K562 (cell line): Measurements from ENCODE around the gene EPN3. TPM values are rescaled to one million over a fixed set of nuclear protein-coding genes. Genes with fewer than 3 reads are reported as not detected.
A peak's percentile ranks its signal among the peaks of the same experiment; 100 is the strongest.

Source experiments
- ATAC-seq: fragments of 200-7000 bp; cut with Tn5 transposase; 3 replicates; pipeline ENCODE4 v1.9.1; 2020; ENCODE audit warnings: moderate library complexity
- BruUV-seq: library from RNA; stranded (reverse); fragments of 400-500 nt; replicated peaks from 2 replicates; lab custom pipeline; 2021; lab: Mats Ljungman, UMichigan
- CTCF ChIA-PET: fragments of 300-600 bp; formaldehyde crosslinking; extraction: SDS; loops from one replicate; lab custom pipeline; 2021; ENCODE audit warnings: low intra/inter-chr PET ratio; lab: Yijun Ruan, JAX
- POLR2A ChIA-PET: fragments of 300-600, 350-650 bp; sonication (Branson Sonifier 250); formaldehyde crosslinking; extraction: SDS; loops from one replicate; lab custom pipeline; 2021; ENCODE audit warnings: antibody characterized with exemption, inconsistent platforms; lab: Yijun Ruan, JAX
- DNase-seq, 4 experiments: peaks; one replicate each; pipeline versions ENCODE4 v3.0.0 to v3.0.0-alpha.2; 2011 to 2018; ENCODE audit warnings: low spot score in 3 of 4, mixed read lengths in 3 of 4; ENCODE audit errors: extremely low read depth in 1 of 4
- FAIRE-seq: peaks from 2 replicates; lab custom pipeline; 2011; peaks lifted over from hg19 to GRCh38; lab: Jason Lieb, UNC
- H2AFZ ChIP-seq: 2 replicates; pipeline ENCODE4 v1.6.0; 2011; ENCODE audit warnings: low read depth, low read length, control low read depth, inconsistent platforms
- H3K27ac ChIP-seq: fragments of 200-600 bp; 3 replicates; pipeline ENCODE4 v1.8.0; 2011; ENCODE audit warnings: low read depth, mild to moderate bottlenecking, control low read depth, inconsistent platforms, low read length, moderate library complexity, mixed read lengths; ENCODE audit errors: extremely low read depth
- H3K27me3 ChIP-seq, 2 experiments: fragments of 300-600 bp in 1 of 2; 2 replicates in 1 of 2; 3 replicates in 1 of 2; pipeline versions ENCODE4 v1.6.0 to v1.8.0; 2011; ENCODE audit warnings: inconsistent platforms in 2 of 2, low read length in 2 of 2, mild to moderate bottlenecking in 1 of 2, mixed read lengths in 1 of 2, moderate library complexity in 1 of 2; ENCODE audit not compliant: control insufficient read depth in 2 of 2, insufficient read depth in 2 of 2
- H3K36me3 ChIP-seq: fragments of 300-600 bp; 3 replicates; pipeline ENCODE4 v1.8.0; 2011; ENCODE audit warnings: mild to moderate bottlenecking, low read length, inconsistent platforms; ENCODE audit not compliant: control insufficient read depth, insufficient read depth
- H3K4me1 ChIP-seq, 2 experiments: fragments of 200-600 bp in 1 of 2; replicated peaks in 1 of 2; 2 replicates in 1 of 2; 3 replicates in 1 of 2; pipeline versions ENCODE4 v1.5.1 to v1.8.0; 2011; ENCODE audit warnings: inconsistent platforms in 2 of 2, low read length in 2 of 2, mild to moderate bottlenecking in 1 of 2, mixed read lengths in 1 of 2, moderate library complexity in 1 of 2; ENCODE audit not compliant: control insufficient read depth in 2 of 2, insufficient read depth in 2 of 2
- H3K4me2 ChIP-seq: 2 replicates; pipeline ENCODE4 v1.6.1; 2011; ENCODE audit warnings: low read length, control low read depth, inconsistent platforms, mixed read lengths; ENCODE audit not compliant: insufficient read depth
- H3K4me3 ChIP-seq: fragments of 200-600 bp; sonication (generic), shearing (Covaris generic); 2 replicates; pipeline ENCODE4 v1.5.1; 2016; ENCODE audit warnings: control low read depth, inconsistent platforms
- H3K79me2 ChIP-seq: fragments of 200-600 bp; 3 replicates; pipeline ENCODE4 v1.8.0; 2011; ENCODE audit warnings: low read length, inconsistent platforms; ENCODE audit not compliant: control insufficient read depth, insufficient read depth
- H3K9ac ChIP-seq, 2 experiments: 2 replicates each; pipeline versions ENCODE4 v1.6.0 to v1.6.1; 2011; ENCODE audit warnings: low read depth in 2 of 2, low read length in 2 of 2, control low read depth in 1 of 2, inconsistent platforms in 1 of 2, mild to moderate bottlenecking in 1 of 2, mixed read lengths in 1 of 2; ENCODE audit not compliant: insufficient read depth in 1 of 2
- H3K9me1 ChIP-seq: one replicate; pipeline ENCODE4 v1.6.0; 2011; ENCODE audit warnings: inconsistent platforms, mild to moderate bottlenecking, low read length, moderate library complexity; ENCODE audit not compliant: control insufficient read depth, insufficient read depth
- H3K9me3 ChIP-seq: replicated peaks from 2 replicates; pipeline ENCODE4 v1.5.1; 2011; ENCODE audit warnings: low read depth, low read length, inconsistent platforms; ENCODE audit not compliant: control insufficient read depth, insufficient read depth
- H4K20me1 ChIP-seq: replicated peaks from 2 replicates; pipeline ENCODE4 v1.6.1; 2011; ENCODE audit warnings: low read length, inconsistent platforms, mixed read lengths; ENCODE audit not compliant: control insufficient read depth, insufficient read depth
- AFF1 ChIP-seq, 2 experiments: fragments of 450-650 bp; IDR thresholded peaks; 2 replicates each; pipeline ENCODE4 v1.6.1; 2018; ENCODE audit warnings: mild to moderate bottlenecking in 2 of 2, low read depth in 1 of 2; ENCODE audit not compliant: partially characterized antibody in 2 of 2
- CHD2 ChIP-seq: IDR thresholded peaks from 2 replicates; pipeline ENCODE4 v1.6.1; 2011; ENCODE audit warnings: low read depth, low read length
- COPS2 ChIP-seq: fragments of 450-650 bp; conservative IDR thresholded peaks from 2 replicates; pipeline ENCODE4 v1.6.1; 2016; ENCODE audit warnings: mild to moderate bottlenecking, moderate library complexity
- EGR1 ChIP-seq: fragments of 450-650 bp; conservative IDR thresholded peaks from 2 replicates; pipeline ENCODE4 v1.6.1; 2017; ENCODE audit warnings: mild to moderate bottlenecking
- FUS ChIP-seq: fragments of 200-400 bp; formaldehyde crosslinking; optimal IDR thresholded peaks from 2 replicates; pipeline ENCODE3; 2017; ENCODE audit warnings: low read depth, low read length
- GATAD2B ChIP-seq: fragments of 450-650 bp; IDR thresholded peaks from 2 replicates; pipeline ENCODE4 v1.6.1; 2017; ENCODE audit warnings: mild to moderate bottlenecking, borderline replicate concordance
- HMGN3 ChIP-seq: IDR thresholded peaks from 2 replicates; pipeline ENCODE4 v1.6.1; 2011; ENCODE audit warnings: borderline replicate concordance, low read depth, mild to moderate bottlenecking, mixed read lengths, low read length; ENCODE audit not compliant: insufficient read length; ENCODE audit errors: extremely low read depth
- KLF16 ChIP-seq: IDR thresholded peaks from 2 replicates; pipeline ENCODE4 v1.6.1; 2016; ENCODE audit warnings: antibody characterized with exemption
- MAX ChIP-seq: sonication (generic); formaldehyde crosslinking; IDR thresholded peaks from 2 replicates; pipeline ENCODE4 v1.9.0; 2022; ENCODE audit warnings: mild to moderate bottlenecking, missing genetic modification reagents
- MLLT1 ChIP-seq, 2 experiments: fragments of 450-650 bp; IDR thresholded peaks; 2 replicates each; pipeline ENCODE4 v1.6.1; 2016
- NFE2 ChIP-seq: IDR thresholded peaks from 2 replicates; pipeline ENCODE4 v1.6.1; 2014; ENCODE audit warnings: antibody characterized with exemption, low read depth
- SIX5 ChIP-seq, 2 experiments: IDR thresholded peaks; 2 replicates each; pipeline ENCODE4 v1.6.1; 2011; ENCODE audit warnings: low read length in 2 of 2, borderline replicate concordance in 1 of 2, low read depth in 1 of 2, mild to moderate bottlenecking in 1 of 2, moderate library complexity in 1 of 2; ENCODE audit not compliant: insufficient read depth in 1 of 2
- SMAD1 ChIP-seq: fragments of 150-350 bp; IDR thresholded peaks from 2 replicates; pipeline ENCODE4 v1.6.1; 2014; ENCODE audit warnings: low read length, low read depth; ENCODE audit not compliant: partially characterized antibody
- TBL1XR1 ChIP-seq, 2 experiments: IDR thresholded peaks; 2 replicates each; pipeline ENCODE4 v1.6.1; 2012; ENCODE audit warnings: improper control_type of control experiment in 2 of 2, low read length in 2 of 2, mild to moderate bottlenecking in 1 of 2
- ZNF449 ChIP-seq: fragments of 250-450 bp; sonication (Bioruptor Pico); IDR thresholded peaks from 2 replicates; pipeline ENCODE4 v1.8.0; 2022; ENCODE audit warnings: moderate library complexity, mild to moderate bottlenecking, inconsistent platforms
- WGBS: fragments of 100-300 bp; shearing (Covaris generic); methylation state at CpG from one replicate; pipeline ENCODE4 v1.1.6; 2016; ENCODE audit warnings: low coverage, mixed read lengths; ENCODE audit not compliant: insufficient coverage; ENCODE audit errors: missing lambda C conversion rate; 5-methylcytosine and 5-hydroxymethylcytosine counted together
- in situ Hi-C: fragments of 300-500 bp; cut with MboI; formaldehyde crosslinking; loops from 4 replicates; pipeline ENCODE4 v1.15.0; 2018; ENCODE audit warnings: inconsistent platforms, mixed read lengths
- intact Hi-C: fragments of 100-400 bp; cut with micrococcal nuclease; formaldehyde crosslinking; loops from 2 replicates; pipeline ENCODE4 v1.14.2; 2022
- polyA plus RNA-seq, 8 experiments: library from polyadenylated mRNA; depleted of rRNA in 4 of 8; stranded (reverse) in 5 of 8; unstranded in 3 of 8; fragments of >200 nt; fragmentation: Nextera tagmentation in 2 of 8; fragmentation: Illumina TruSeq in 1 of 8; extraction: Ambion mirVana in 2 of 8; extraction: Trizol in 1 of 8; gene quantifications; 2 replicates each; pipeline versions ENCODE4 v1.2.1 to v1.2.3, GENCODE V29; 2011 to 2014; ENCODE audit warnings: inconsistent platforms in 1 of 8, missing spikeins in 1 of 8
- total RNA-seq, 7 experiments: library from RNA; depleted of rRNA in 6 of 7; stranded (reverse); fragments of >200 nt in 6 of 7; fragmentation: Illumina TruSeq in 2 of 7; extraction: Trizol in 2 of 7; gene quantifications; 2 replicates each; pipeline versions ENCODE4 v1.2.1 to v1.2.3, GENCODE V29; 2011 to 2021; ENCODE audit warnings: low replicate concordance in 1 of 7

Gene EPN3
- total and polyA plus RNA-seq, 9 of the 15 experiments (the other 6 are each of a cell fraction or from before 2014, with no cell fraction given) = 0.16 TPM; not detected in 8

GRCh38 chr17:50502301-50502990 lies 30.1 kb upstream of the EPN3 start:
- 5% methylated on average over 9 of the region's 9 CpGs for WGBS
- BruUV-seq = no TSS peak
- Histone ChIP-seq H3K36me3 (no peaks in the 10 kb centered on the region), H3K4me2 (no peak overlapping the region), H4K20me1 (0 out of 2 replicates have a peak, but pooled peaks cover 3% of the 10 kb centered on the region), H3K9me1 (no peaks in the 10 kb centered on the region), H3K79me2 (no peaks in the 10 kb centered on the region), H3K27me3 (peaks cover 27 to 40% of the 10 kb centered on the region in 2 experiments), H3K4me3 (no peak overlapping the region), H3K9me3 (no peaks in the 10 kb centered on the region), H3K27ac (no peak overlapping the region), H3K9ac (0 out of 4 replicates have a peak overlapping the region, but pooled peaks of 1 of the 2 experiments have one; percentile 40), H3K4me1 (no peaks in the 10 kb centered on the region), H2AFZ (no peak overlapping the region)
- FAIRE-seq = no peak
- no peak for DNase-seq
- in situ Hi-C loops (no loop called here), intact Hi-C loops (no loop called here)
- ATAC-seq = peak; percentile 42; the same call in 2 of the 3 replicates
- ChIA-PET CTCF (no interaction called here), POLR2A (interaction anchor here (0.8 kb wide), 1 partner anchor 11 kb away, joined by 3 read pairs; no protein-coding TSS in a partner anchor)
- no peak for TF ChIP-seq GATAD2B
- TF ChIP-seq HMGN3 = no peak
- no peak for TF ChIP-seq MLLT1 (IDR thresholded peaks at IDR 0.05)
- TF ChIP-seq SMAD1 = no peak
- TF ChIP-seq COPS2 = no peak
- no peak for TF ChIP-seq CHD2
- no peak for TF ChIP-seq TBL1XR1 (IDR thresholded peaks at IDR 0.05; ENCODE audit: low read length in 2 of 2)
- no peak for TF ChIP-seq ZNF449 (CRISPR knock-in tag)
- TF ChIP-seq KLF16 = no peak
- no peak for TF ChIP-seq SIX5 (IDR thresholded peaks at IDR 0.05; ENCODE audit: borderline replicate concordance in 1 of 2, insufficient read depth in 1 of 2, low read depth in 1 of 2, low read length in 2 of 2)
- TF ChIP-seq NFE2 = peak; percentile 42; the same call in 1 of the 2 replicates
- no peak for TF ChIP-seq AFF1 (IDR thresholded peaks at IDR 0.05; ENCODE audit: low read depth in 1 of 2, partially characterized antibody in 2 of 2)
- TF ChIP-seq EGR1 = no peak
- TF ChIP-seq FUS = no peak
- 0 out of 2 replicates have a peak, but pooled peaks have one; percentile 27 for TF ChIP-seq MAX
